Astrocyte (in vitro differentiated cells and primary cell): ENCODE measurements around the gene STAT3.

Source experiments
- EZH2 ChIP-seq: IDR thresholded peaks from 2 replicates; pipeline ENCODE4 v1.6.1; 2012; ENCODE audit warnings: mild to moderate bottlenecking, low read length, inconsistent platforms; ENCODE audit not compliant: insufficient read depth
- TF ChIP-seq, protein P1 (sequence below): IDR thresholded peaks from 2 replicates; pipeline ENCODE4 v1.5.1; 2011; ENCODE audit warnings: low read depth, mild to moderate bottlenecking, inconsistent platforms, low read length, moderate library complexity; ENCODE audit not compliant: insufficient read depth

DNA sequence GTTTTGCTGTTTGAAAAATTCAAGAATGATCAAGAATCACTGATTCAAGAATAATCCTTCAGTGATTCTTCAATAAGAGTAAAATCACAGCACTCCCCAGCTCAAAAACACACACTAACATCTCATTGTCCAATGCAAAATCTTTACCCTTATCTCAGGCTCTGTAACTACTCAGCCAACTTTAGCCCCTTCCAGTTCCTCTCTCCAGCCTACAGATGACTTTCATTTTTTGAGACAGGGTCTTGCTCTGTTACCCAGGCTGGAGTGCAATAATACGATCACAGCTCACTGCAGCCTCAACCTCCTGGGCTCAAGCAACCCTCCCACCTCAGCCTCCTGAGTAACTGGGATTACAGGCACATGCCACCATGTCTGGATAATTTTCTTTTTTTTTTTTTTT lies 25.0 kb downstream of the STAT3 start:
- TF ChIP-seq EZH2 = no peak
- TF ChIP-seq, protein P1, sequence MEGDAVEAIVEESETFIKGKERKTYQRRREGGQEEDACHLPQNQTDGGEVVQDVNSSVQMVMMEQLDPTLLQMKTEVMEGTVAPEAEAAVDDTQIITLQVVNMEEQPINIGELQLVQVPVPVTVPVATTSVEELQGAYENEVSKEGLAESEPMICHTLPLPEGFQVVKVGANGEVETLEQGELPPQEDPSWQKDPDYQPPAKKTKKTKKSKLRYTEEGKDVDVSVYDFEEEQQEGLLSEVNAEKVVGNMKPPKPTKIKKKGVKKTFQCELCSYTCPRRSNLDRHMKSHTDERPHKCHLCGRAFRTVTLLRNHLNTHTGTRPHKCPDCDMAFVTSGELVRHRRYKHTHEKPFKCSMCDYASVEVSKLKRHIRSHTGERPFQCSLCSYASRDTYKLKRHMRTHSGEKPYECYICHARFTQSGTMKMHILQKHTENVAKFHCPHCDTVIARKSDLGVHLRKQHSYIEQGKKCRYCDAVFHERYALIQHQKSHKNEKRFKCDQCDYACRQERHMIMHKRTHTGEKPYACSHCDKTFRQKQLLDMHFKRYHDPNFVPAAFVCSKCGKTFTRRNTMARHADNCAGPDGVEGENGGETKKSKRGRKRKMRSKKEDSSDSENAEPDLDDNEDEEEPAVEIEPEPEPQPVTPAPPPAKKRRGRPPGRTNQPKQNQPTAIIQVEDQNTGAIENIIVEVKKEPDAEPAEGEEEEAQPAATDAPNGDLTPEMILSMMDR = no peak
